ENCODE data around the gene SLAMF9.
"Not testable (repeated sequence)": the region's sequence is repeated elsewhere in the genome, so short reads cannot be mapped to it uniquely, and the experiment has no call there.

SLAMF9 gene

GRCh38 chr1:159920202-159920601 is 33.8 kb downstream of the SLAMF9 start:
- DNase-seq, result no peak

DNA sequence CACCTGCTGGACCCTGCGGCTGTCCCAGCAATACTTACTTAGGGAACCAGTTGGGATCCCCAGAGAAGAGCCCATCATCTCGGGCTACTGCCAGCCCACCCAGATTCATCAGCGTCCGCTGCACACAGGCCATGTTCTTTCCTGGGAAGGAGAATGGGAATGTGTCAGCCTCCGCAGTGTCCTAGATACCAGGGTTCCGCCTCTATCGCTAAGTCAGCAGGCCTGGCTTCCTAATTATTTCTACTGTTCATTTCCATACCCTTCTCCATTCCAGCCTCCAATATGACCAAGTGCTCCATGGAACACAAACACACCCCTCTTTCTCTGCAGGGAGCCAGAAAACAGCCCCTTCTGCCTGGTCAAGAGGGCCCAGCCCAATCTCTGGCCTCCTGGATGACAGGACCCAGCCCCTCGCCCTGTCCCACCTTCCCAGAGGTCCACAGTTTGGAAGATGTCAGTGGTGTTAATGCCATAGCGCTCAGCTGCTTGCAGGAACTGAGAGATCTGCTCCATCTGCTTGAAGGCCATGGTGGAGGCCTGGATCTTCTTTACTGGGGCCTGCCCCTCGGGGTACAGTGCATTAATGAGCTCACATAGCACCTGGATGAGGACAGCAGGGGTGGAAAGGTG is 34.7 kb downstream of the SLAMF9 start:
- no peak for DNase-seq

- no peak for DNase-seq
Measured at GRCh38 chr1:159918352-159919200, 35.5 kb downstream of the SLAMF9 start.

DNA sequence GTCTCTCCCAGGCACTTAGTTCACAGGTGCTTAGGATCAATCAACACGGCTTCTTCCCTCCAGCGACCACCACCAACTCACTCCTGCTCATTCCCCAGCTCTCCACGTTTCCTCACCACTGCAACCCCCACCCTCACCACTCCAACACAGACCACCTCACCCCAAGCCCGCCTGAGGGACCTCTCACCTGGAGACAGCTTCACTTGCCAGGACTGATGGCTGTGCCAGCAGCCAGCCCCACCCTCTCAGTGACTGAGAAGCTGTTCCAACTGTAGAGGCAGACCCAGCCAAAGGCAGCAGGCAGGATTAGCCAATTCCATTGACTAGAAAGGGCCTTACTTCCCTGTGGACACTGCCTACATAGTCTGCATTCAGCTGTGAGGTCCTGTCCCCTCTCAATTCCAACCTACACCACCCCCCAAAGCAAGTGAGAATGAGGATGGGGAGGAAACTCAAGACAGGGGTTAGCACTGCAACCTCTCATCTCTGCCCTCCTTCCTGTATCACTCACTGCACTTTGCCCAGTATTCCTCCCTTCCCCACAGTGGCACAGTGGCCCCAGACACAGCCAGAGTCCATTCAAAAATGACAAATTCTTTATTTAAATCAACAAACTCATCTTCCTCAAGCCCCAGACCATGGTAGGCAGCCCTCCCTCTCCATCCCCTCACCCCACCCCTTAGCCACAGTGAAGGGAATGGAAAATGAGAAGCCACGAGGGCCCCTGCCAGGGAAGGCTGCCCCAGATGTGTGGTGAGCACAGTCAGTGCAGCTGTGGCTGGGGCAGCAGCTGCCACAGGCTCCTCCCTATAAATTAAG is 36.3 kb downstream of the SLAMF9 start:
- DNase-seq, result no peak

DNA sequence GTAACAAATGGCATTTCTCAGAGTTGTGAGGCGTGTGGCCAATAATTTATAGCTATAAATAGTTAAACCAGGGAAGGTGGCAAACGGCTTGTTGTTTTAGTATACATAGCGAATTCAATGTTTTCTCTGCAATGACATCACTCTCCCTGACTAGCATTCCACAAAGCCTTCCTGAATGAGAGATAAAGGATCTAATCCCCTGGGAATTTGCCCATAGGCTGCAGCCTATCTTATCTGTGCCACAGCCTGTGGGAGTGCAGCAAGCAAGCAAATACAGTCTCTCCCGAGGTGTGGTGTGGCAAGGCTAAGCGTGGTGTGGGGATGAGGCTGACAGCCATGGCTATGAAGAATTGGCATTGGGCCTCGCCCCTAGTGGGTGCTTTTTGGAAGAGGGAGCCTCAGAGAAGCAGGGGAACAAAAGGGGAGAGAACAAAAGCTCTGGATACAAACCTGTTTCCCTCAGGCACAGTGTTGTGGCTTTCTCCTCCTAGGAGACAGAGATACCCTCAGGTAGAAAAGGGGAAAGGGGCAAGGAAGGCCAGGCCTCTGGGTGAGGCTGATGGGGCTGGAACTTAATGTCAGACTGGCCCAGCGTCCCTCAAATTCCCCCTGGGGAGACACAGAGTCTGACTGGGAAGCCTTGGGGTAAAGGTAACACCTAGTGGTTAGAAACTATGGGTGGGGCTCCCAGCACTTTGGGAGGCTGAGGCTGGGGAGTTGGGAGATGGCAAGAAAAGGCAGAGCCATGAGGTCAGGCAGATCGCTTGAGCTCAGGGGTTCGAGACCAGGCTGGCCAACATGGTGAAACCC is 37.6 kb downstream of the SLAMF9 start:
- no peak for DNase-seq

DNA sequence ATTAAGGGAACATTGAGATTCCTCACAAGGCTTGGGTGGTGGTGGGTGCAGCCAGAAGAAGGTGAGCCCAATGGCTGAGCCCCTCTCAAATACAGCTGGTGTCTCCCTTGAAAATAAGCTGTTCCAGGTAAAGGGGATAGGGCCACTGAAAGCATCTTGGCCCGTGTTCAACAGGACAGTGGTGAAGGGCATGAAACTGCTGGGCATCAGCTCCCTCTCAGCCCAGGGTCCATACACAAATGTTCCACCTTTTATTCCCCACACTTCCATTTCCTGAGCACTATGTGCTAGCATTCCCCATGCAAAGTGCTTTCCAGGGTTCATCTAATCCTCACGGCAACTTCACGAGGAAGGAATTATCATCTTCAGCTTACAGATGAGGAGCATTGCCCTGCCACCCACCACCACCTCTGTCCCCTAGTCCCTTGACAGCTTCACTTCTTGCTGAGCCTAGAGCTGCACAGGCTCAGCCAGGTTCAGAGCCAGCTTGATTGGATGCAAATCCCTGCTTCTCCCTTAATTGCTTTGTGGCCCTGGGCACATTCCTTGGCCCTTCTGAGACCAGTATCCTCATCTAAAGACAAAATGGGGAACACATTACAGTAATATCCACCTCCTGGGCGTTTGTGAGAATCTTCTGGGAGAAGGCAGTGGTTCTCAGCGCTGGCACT is 38.3 kb downstream of the SLAMF9 start:
- DNase-seq, result no peak

- no peak for DNase-seq
Measured at GRCh38 chr1:159914252-159915018, 39.6 kb downstream of the SLAMF9 start.

DNA sequence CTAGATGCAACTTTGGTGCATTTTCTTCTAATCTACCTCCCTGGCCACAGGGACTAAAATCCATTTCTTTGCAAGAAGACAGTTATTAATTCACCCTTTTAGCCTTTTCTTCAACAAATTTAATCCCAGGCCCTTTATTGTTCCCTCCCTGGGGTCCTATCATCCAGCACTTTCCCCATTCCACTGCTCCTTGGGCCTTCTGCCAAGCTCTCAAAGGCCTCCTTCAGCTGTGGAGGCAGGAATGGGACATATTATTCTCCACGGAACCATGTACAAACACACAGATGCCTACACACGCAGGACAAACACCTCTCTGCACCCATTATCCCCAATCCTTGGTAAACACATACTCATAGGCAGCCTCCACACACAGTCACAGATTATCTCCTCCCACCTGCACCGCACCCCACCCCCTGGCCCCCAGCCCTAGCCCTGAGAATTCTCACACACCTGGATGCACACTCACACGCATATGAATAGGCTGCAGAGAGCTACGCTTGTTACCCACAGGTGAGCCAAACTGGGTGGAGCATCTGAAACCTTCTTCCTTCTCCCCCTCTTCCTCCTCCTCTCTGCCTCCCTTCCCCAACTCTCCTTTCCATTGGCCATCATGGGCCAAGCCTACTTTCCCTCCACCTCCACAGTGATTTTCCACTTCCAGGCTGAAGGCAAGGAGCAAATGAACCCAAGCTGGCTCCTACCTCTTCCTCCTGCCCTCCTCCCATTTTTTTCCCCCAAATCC is 40.4 kb downstream of the SLAMF9 start:
- no peak for DNase-seq

- DNase-seq, result no peak
Measured at GRCh38 chr1:159911326-159912070, 42.5 kb downstream of the SLAMF9 start.

- no peak for DNase-seq
Measured at GRCh38 chr1:159908031-159908940, 45.8 kb downstream of the SLAMF9 start.

DNA sequence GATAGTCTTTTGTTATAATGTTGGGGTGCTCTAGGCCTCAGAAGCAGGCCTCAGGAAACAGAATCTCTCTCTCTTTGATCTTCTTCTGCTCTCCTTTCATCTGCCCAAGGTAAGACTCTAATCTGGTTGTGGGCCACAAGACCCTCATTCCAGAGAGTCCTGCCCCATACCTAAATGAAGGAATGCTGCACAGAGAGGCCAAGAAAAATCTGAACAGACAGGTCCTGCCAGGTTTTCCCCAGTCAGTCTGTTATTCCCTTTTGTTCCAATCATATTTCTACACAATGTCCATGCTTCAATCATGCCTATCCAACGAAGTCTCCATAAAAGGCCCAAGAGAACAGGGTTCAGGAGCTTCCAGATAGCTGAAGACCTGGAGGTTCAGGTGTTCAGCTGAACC is 47.1 kb downstream of the SLAMF9 start:
- DNase-seq, result no peak

DNA sequence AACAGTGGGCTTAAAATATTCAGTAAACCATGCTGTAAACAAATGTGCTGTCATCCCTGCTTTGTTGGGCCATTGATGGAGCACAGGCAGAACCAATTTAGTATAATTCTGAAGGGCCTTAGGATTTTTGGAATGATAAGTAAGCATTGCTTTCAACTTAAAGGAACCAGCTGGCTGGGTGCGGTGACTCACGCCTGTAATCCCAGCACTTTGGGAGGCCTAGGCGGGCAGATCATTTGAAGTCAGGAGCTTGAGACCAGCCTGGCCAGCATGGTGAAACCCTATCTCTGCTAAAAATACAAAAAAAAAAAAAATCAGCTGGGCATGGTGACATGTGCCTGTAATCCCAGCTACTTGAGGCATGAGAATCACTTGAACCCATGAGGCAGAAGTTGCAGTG is 50.0 kb downstream of the SLAMF9 start:
- not testable (repeated sequence) for DNase-seq

DNA sequence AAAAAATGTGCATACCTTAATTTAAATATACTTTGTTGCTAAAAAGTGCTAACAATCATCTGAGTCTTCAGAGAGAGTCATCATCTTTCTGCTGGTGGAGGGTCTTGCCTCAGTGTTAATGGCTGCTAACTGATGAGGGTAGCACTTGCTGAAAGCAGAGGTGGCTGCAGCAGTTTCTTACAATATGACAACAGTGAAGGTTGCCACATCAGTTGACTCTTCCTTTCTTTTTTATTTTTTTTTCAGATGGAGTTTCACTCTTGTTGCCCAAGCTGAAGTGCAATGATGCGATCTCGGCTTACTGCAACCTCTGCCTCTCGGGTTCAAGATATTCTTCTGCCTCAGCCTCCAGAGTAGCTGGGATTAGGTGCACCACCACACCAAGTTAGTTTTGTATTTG is 51.5 kb downstream of the SLAMF9 start:
- no peak for DNase-seq

Data from T-helper 1 cell (primary cell).